K562 (cell line): ENCODE results near the gene ZNF438.

Experiments used
- EZH2 ChIP-seq: IDR thresholded peaks from 2 replicates; pipeline ENCODE4 v1.6.1; 2012; ENCODE audit warnings: low read depth, mild to moderate bottlenecking, inconsistent platforms, low read length, borderline replicate concordance
- HMG20B ChIP-seq: fragments of 250-450 bp; sonication (Bioruptor Pico); IDR thresholded peaks from 2 replicates; pipeline ENCODE4 v1.5.0; 2021; ENCODE audit warnings: mild to moderate bottlenecking
- KAT7 ChIP-seq: sonication (generic); formaldehyde crosslinking; IDR thresholded peaks from 2 replicates; pipeline ENCODE4 v1.8.0; 2022; ENCODE audit warnings: missing genetic modification reagents, mild to moderate bottlenecking, borderline replicate concordance
- KLF13 ChIP-seq: fragments of 450-650 bp; IDR thresholded peaks from 2 replicates; pipeline ENCODE4 v1.6.1; 2016; ENCODE audit warnings: missing genetic modification characterization, low read depth, mild to moderate bottlenecking, missing compliant biosample characterization, moderate library complexity, borderline replicate concordance
- MAX ChIP-seq: sonication (generic); formaldehyde crosslinking; IDR thresholded peaks from 2 replicates; pipeline ENCODE4 v1.9.0; 2022; ENCODE audit warnings: mild to moderate bottlenecking, missing genetic modification reagents
- MEIS2 ChIP-seq: fragments of 450-650 bp; IDR thresholded peaks from 2 replicates; pipeline ENCODE4 v1.6.1; 2014; ENCODE audit warnings: mild to moderate bottlenecking; ENCODE audit not compliant: partially characterized antibody
- PBX2 ChIP-seq, 2 experiments: IDR thresholded peaks in 1 of 2; conservative IDR thresholded peaks in 1 of 2; 2 replicates each; pipeline ENCODE4 v1.6.1; 2016; ENCODE audit warnings: low read depth in 2 of 2, mild to moderate bottlenecking in 1 of 2, missing compliant biosample characterization in 1 of 2, missing genetic modification characterization in 1 of 2, moderate library complexity in 1 of 2
- RNF2 ChIP-seq: sonication (generic); IDR thresholded peaks from 2 replicates; pipeline ENCODE4 v1.6.1; 2016
- TARDBP ChIP-seq: fragments of 450-650 bp; IDR thresholded peaks from 2 replicates; pipeline ENCODE4 v1.6.1; 2016
- TBP ChIP-seq: optimal IDR thresholded peaks from 2 replicates; pipeline ENCODE3; 2011; ENCODE audit warnings: low read depth, low read length, improper control_type of control experiment
- ZBTB11 ChIP-seq, 3 experiments: fragments of 200-800 bp in 1 of 3; fragments of 250-450 bp in 1 of 3; fragments of 450-650 bp in 1 of 3; sonication (Bioruptor Pico) in 1 of 3; sonication (Bioruptor generic) in 1 of 3; formaldehyde crosslinking in 1 of 3; IDR thresholded peaks; 2 replicates each; pipeline versions ENCODE4 v1.6.1 to v1.8.0; 2016 to 2022; ENCODE audit warnings: mild to moderate bottlenecking in 2 of 3, missing genetic modification characterization in 2 of 3, missing compliant biosample characterization in 1 of 3, moderate library complexity in 1 of 3
- ZNF318 ChIP-seq, 2 experiments: fragments of 450-650 bp; IDR thresholded peaks; 2 replicates each; pipeline ENCODE4 v1.6.1; 2016; ENCODE audit warnings: mild to moderate bottlenecking in 2 of 2, borderline replicate concordance in 1 of 2, low read depth in 1 of 2, moderate library complexity in 1 of 2
- ZZZ3 ChIP-seq: fragments of 450-650 bp; IDR thresholded peaks from 2 replicates; pipeline ENCODE4 v1.6.1; 2016; ENCODE audit warnings: antibody characterized with exemption, mild to moderate bottlenecking, moderate library complexity

DNA sequence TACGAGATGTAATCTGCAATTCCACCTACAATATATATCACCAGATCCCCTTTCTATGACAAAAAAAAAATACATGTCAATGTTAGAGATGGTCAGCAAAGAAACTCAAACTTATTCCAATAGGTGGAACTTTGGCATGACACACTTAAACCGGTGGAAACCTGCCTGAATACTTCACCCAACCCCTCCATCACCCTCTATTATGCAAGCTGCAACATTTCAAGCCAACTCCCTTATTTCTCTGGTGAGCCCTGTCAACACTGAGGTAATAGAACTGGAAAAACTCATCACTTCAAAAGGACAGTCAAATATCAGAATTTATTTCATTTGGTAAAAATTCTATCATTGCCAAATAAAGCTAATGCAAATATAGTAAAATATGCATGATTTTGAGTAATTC, 3.6 kb downstream of the ZNF438 start:
- TF ChIP-seq RNF2: no peak
- no peak for TF ChIP-seq MEIS2
- no peak for TF ChIP-seq HMG20B (CRISPR knock-in tag)
- TF ChIP-seq KAT7 (CRISPR knock-in tag): no peak
- TF ChIP-seq EZH2: no peak
- TF ChIP-seq ZZZ3: no peak
- TF ChIP-seq ZNF318 (IDR thresholded peaks at IDR 0.05; ENCODE audit: borderline replicate concordance in 1 of 2, low read depth in 1 of 2): no peak
- TF ChIP-seq TBP: no peak
- TF ChIP-seq MAX (CRISPR knock-in tag): no peak
- no peak for TF ChIP-seq KLF13 (tag)
- TF ChIP-seq TARDBP: no peak
- TF ChIP-seq ZBTB11 (CRISPR knock-in tag; IDR thresholded peaks at IDR 0.05): no peak
- TF ChIP-seq PBX2 (CRISPR knock-in tag; IDR thresholded peaks at IDR 0.05; ENCODE audit: low read depth): no peak
- TF ChIP-seq PBX2 (tag; conservative IDR thresholded peaks at IDR 0.05; ENCODE audit: low read depth): no peak
